ENCODE measurements around the gene KRTAP10-10.
"Not testable (repeated sequence)": the region's sequence is repeated elsewhere in the genome, so short reads cannot be mapped to it uniquely, and the experiment has no call there.

The KRTAP10-10 gene, protein sequence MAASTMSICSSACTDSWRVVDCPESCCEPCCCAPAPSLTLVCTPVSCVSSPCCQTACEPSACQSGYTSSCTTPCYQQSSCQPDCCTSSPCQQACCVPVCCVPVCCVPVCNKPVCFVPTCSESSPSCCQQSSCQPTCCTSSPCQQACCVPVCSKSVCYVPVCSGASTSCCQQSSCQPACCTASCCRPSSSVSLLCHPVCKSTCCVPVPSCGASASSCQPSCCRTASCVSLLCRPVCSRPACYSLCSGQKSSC

DNA sequence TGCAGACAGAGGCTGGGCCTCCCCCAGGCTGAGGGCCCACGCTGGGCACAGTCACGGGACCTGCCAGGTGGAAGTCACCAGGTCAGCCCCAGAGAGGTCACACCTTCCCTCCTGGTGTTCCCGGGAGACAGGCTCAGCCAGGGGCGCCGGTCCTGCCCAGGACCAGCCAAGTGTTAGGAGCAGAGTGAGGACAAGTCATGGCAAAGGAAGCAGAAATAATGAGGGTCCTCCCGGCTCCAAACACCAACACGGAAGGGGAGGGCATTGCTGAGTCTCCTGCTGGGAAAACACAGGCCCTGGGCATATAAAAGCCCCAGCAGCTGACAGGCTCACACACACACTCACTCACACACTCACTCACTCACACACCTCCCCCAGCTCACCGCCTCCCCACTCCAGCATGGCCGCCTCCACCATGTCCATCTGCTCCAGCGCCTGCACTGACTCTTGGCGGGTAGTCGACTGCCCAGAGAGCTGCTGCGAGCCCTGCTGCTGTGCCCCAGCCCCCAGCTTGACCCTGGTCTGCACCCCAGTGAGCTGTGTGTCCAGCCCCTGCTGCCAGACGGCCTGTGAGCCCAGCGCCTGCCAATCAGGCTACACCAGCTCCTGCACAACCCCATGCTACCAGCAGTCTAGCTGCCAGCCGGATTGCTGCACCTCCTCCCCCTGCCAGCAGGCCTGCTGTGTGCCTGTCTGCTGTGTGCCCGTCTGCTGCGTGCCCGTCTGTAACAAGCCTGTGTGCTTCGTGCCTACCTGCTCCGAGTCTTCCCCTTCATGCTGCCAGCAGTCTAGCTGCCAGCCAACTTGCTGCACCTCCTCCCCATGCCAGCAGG, at the start of gene KRTAP10-10:
TSS of gene KRTAP10-10 (plus strand) at position 339 of the 833 bp plus-strand sequence. CDS start at position 401, 62 bp downstream.
- DNase-seq (ENCODE audit: low read depth in 2 of 2, low spot score in 1 of 2): no peak

GRCh38 chr21:44589094-44589493, 48.1 kb upstream of the KRTAP10-10 start:
- no peak for DNase-seq (ENCODE audit: low read depth in 2 of 2, low spot score in 1 of 2)

DNA sequence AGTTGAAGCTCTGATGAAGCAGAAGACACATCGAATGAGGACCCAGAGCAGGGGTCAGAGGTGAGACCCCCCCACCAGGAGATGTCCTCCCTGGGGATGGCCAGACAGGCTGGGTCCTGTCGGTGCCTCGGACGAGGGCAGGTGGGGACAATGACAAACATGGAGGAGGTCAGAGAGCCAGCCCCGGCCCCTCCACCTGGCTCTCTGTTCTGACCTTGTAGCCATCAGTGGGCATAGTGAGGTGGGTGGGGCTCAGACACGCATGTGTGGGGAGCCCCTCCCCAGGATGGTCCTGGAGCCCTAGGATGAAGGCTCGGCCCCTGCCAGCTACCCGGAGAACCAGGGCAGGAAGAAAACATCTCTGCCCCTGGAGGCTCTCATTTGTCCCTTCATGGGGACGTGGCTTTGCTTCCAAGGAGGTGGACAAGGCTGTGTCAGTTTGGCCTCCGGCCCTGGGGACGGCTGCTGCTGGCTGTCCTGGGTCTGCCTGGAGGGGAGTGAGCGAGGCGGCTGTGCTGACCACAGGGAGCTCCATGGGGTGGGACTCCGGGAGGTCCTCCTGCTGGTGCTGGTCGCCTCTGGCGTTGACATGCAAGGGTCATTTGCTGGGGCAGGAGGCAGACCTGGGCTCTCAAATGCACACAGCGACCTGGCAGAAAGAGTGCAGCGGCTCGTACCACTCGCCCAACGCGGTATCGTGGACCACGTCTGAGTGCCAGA, 47.4 kb upstream of the KRTAP10-10 start:
- no peak for DNase-seq (ENCODE audit: low read depth in 2 of 2, low spot score in 1 of 2)

- DNase-seq (ENCODE audit: low read depth in 2 of 2, low spot score in 1 of 2): no peak
Observed at GRCh38 chr21:44590311-44590721, 46.8 kb upstream of the KRTAP10-10 start.

GRCh38 chr21:44590897-44591800, 46.0 kb upstream of the KRTAP10-10 start:
- DNase-seq (ENCODE audit: low read depth in 2 of 2, low spot score in 1 of 2): not testable (repeated sequence)

DNA sequence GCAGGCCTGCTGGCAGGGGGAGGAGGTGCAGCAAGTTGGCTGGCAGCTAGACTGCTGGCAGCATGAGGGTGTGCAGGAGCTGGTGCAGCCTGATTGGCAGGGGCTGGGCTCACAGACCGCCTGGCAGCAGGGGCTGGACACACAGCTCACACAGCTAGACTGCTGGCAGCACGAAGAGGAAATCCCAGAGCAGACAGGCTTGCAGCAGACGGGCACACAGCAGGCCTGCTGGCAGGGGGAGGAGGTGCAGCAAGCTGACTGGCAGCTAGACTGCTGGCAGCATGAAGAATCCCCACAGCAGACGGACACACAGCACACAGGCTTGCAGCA, 45.4 kb upstream of the KRTAP10-10 start:
- not testable (repeated sequence) for DNase-seq (ENCODE audit: low read depth in 2 of 2, low spot score in 1 of 2)

GRCh38 chr21:44592446-44593311, 44.5 kb upstream of the KRTAP10-10 start, which contains the start of gene KRTAP10-6:
Gene KRTAP10-6 (minus strand): TSS chr21:44592505. CDS start chr21:44592484, 21 bp downstream.
- no peak for DNase-seq (ENCODE audit: low read depth in 2 of 2, low spot score in 1 of 2)

- DNase-seq (ENCODE audit: low read depth in 2 of 2, low spot score in 1 of 2): no peak
Observed at GRCh38 chr21:44593598-44594405, 43.4 kb upstream of the KRTAP10-10 start.

GRCh38 chr21:44594406-44594916, 42.7 kb upstream of the KRTAP10-10 start:
- DNase-seq (ENCODE audit: low read depth in 2 of 2, low spot score in 1 of 2): no peak

GRCh38 chr21:44595524-44595923, 41.6 kb upstream of the KRTAP10-10 start:
- no peak for DNase-seq (ENCODE audit: low read depth in 2 of 2, low spot score in 1 of 2)

- no peak for DNase-seq (ENCODE audit: low read depth in 2 of 2, low spot score in 1 of 2)
Observed at GRCh38 chr21:44596068-44596725, 41.0 kb upstream of the KRTAP10-10 start.

DNA sequence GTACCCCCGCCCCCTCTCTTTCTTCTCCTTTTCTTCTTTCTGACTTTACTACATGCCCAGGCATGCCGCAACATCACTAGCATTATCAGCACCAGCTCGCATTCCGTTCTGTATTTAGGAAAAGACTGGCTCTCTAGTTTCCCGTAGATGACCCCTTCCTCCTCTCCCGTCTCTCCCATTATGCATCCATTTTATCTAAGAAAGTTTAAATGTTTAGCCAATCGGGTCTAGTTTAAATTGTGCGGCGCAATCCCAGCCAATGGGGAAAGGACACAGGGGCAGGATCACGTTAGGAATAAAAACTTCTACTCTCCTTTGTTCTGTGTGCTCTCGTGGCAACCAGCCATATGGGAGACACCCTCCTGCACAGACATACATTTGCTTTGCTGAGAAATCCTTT, 39.1 kb upstream of the KRTAP10-10 start:
- no peak for DNase-seq (ENCODE audit: low read depth in 2 of 2, low spot score in 1 of 2)

DNA sequence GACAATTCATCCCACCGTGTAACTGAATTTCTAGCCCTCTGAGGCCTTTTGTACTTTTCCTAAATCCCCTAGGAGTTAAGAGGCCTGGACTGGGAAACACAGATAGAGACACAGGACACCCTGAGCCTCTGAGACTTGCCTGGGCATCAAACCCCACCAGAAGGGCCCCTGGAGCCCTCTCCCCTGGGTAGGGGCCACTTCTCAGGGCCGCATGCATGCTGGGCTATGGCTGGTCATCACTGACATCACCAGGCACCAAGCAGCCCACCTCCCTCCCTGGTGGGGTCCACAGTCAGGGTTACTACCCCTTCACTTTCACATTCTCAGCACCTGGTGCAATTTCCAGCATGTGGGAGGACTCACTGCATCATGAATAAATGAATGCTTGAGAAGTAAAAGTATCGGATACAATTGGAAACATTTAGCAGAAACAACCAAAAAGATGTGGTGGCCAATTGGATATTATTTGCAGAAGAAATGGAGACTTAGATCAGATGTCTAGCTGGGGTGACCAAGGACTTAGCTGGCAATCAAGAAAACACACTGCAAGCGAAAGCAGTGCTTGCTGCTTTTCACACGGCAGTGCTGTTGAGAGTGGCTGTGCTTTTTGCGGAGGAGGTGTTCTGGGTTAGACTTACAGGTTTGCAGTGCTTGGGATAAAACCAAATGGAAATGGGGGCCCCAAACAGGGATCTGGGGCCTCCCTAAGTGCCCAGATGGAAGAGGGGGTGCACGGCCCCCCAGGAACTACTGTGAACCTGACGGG, 37.7 kb upstream of the KRTAP10-10 start:
- DNase-seq (ENCODE audit: low read depth in 2 of 2, low spot score in 1 of 2): no peak

DNA sequence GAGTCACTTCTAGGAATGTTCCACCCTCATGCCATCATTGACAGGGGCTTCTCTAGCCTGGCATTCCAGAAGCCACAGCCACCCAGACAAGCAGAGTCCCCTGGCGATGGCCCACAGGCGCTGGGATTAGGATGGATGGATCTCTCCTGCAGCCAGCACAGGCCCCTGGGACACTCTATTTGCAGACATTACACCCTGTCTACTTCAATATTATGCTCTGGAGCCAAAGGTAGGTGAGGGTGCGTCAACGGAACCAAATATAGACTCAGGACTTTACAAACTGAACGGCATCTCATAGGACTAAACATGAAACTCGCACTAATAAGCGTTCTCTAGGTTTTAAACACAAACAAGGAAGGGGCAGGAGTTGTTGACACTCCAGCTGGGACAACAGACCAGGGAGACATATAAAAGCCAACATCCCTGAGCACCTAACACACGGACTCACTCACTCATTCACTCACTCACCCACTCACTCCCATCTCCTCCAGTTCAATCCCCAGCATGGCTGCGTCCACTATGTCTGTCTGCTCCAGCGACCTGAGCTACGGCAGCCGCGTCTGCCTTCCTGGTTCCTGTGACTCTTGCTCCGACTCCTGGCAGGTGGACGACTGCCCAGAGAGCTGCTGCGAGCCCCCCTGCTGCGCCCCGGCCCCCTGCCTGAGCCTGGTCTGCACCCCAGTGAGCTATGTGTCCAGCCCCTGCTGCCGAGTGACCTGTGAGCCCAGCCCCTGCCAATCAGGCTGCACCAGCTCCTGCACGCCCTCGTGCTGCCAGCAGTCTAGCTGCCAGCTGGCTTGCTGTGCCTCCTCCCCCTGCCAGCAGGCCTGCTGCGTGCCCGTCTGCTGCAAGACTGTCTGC, 36.8 kb upstream of the KRTAP10-10 start, which contains the start of gene KRTAP10-7:
TSS of gene KRTAP10-7 (plus strand) at position 480 of the 861 bp plus-strand sequence. CDS start at position 505, 25 bp downstream.
- DNase-seq (ENCODE audit: low read depth in 2 of 2, low spot score in 1 of 2): not testable (repeated sequence)

DNA sequence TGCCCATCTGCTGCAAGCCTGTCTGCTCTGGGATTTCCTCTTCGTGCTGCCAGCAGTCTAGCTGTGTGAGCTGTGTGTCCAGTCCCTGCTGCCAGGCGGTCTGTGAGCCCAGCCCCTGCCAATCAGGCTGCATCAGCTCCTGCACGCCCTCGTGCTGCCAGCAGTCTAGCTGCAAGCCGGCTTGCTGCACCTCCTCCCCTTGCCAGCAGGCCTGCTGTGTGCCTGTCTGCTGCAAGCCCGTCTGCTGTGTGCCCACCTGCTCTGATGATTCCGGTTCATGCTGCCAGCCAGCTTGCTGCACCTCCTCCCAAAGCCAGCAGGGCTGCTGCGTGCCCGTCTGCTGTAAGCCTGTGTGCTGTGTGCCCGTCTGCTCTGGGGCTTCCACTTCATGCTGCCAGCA, 36.1 kb upstream of the KRTAP10-10 start:
- not testable (repeated sequence) for DNase-seq (ENCODE audit: low read depth in 2 of 2, low spot score in 1 of 2)

All from stimulated activated CD8-positive, alpha-beta memory T cell treated with anti-CD3 and anti-CD28 coated beads, Interleukin-4, amount 100 ng/mL, for 4 hours (primary cell).